Testis (tissue), 3 donors: Measurements from ENCODE around the gene NAT8L. TPM values are rescaled to one million over a fixed set of nuclear protein-coding genes. Genes with fewer than 3 reads are reported as not detected.
A peak's percentile ranks its signal among the peaks of the same experiment; 100 is the strongest.

Experiments used
- DNase-seq: peaks from one replicate; pipeline ENCODE4 v3.0.0-alpha.2; 2019
- H3K27ac ChIP-seq, 2 donors: fragments of 200-600 bp; sonication (generic); one replicate each; pipeline ENCODE4 v1.5.1; 2019
- H3K27me3 ChIP-seq: fragments of 200-600 bp; sonication (generic); one replicate; pipeline ENCODE4 v1.5.1; 2019
- H3K36me3 ChIP-seq: fragments of 200-600 bp; sonication (generic); one replicate; pipeline ENCODE4 v1.5.1; 2017; ENCODE audit warnings: low read depth; ENCODE audit errors: missing control alignments
- H3K4me1 ChIP-seq: fragments of 200-600 bp; sonication (generic); one replicate; pipeline ENCODE4 v1.5.1; 2019
- H3K4me3 ChIP-seq, 2 donors: fragments of 200-600 bp; sonication (generic); one replicate each; pipeline ENCODE4 v1.5.1; 2017 to 2019
- H3K9me3 ChIP-seq: fragments of 200-600 bp; sonication (generic); one replicate; pipeline ENCODE4 v1.5.1; 2017
- POLR2A ChIP-seq: fragments of 450-650 bp; IDR thresholded peaks from one replicate; pipeline ENCODE4 v1.6.1; 2017; ENCODE audit warnings: antibody characterized with exemption, mild to moderate bottlenecking, moderate library complexity
- WGBS, 2 donors: methylation state at CpG; one replicate each; pipeline ENCODE4 v1.1.5; 2018; 5-methylcytosine and 5-hydroxymethylcytosine counted together
- intact Hi-C: fragments of 100-400 bp; cut with DNase I; formaldehyde crosslinking; loops from one replicate; pipeline ENCODE4 v1.15.1; 2023; ENCODE audit warnings: low total_unique reads
- polyA plus RNA-seq: library from polyadenylated mRNA; stranded (reverse); fragments of 350-450 nt; fragmentation: Illumina TruSeq; extraction: RNeasy Lipid Tissue Mini Kit (QIAGEN cat#74804); gene quantifications from one replicate; pipeline ENCODE4 v1.2.3, GENCODE V29; 2014; ENCODE audit warnings: low read depth, low replicate concordance; ENCODE audit not compliant: insufficient read depth
- total RNA-seq, 2 donors: library from RNA; depleted of rRNA; stranded (reverse); fragments of >200 nt; gene quantifications; one replicate each; pipeline ENCODE4 v1.2.3, GENCODE V29; 2016
- TF ChIP-seq, protein P1 (sequence below), 3 experiments: fragments of 450-650 bp in 2 of 3; fragments of 200-600 bp in 1 of 3; sonication (generic) in 1 of 3; IDR thresholded peaks; one replicate each; pipeline ENCODE4 v1.5.1; 2016 to 2019; ENCODE audit warnings: antibody characterized with exemption in 3 of 3, mild to moderate bottlenecking in 2 of 3, moderate library complexity in 1 of 3

The NAT8L gene
- total and polyA plus RNA-seq, 3 donors from 2014 or later, result 36.6 to 82.9 (median 56.6) TPM

GRCh38 chr4:2085496-2085901, 26.4 kb downstream of the NAT8L start:
- intact Hi-C loops, result no loop called here
- H3K27me3 ChIP-seq, result no peaks in the 10 kb centered on the region
- no peak overlapping the region for H3K27ac ChIP-seq
- no peaks in the 10 kb centered on the region for H3K4me1 ChIP-seq
- H3K4me3 ChIP-seq, result no peak overlapping the region
- TF ChIP-seq, protein P1, sequence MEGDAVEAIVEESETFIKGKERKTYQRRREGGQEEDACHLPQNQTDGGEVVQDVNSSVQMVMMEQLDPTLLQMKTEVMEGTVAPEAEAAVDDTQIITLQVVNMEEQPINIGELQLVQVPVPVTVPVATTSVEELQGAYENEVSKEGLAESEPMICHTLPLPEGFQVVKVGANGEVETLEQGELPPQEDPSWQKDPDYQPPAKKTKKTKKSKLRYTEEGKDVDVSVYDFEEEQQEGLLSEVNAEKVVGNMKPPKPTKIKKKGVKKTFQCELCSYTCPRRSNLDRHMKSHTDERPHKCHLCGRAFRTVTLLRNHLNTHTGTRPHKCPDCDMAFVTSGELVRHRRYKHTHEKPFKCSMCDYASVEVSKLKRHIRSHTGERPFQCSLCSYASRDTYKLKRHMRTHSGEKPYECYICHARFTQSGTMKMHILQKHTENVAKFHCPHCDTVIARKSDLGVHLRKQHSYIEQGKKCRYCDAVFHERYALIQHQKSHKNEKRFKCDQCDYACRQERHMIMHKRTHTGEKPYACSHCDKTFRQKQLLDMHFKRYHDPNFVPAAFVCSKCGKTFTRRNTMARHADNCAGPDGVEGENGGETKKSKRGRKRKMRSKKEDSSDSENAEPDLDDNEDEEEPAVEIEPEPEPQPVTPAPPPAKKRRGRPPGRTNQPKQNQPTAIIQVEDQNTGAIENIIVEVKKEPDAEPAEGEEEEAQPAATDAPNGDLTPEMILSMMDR (IDR thresholded peaks at IDR 0.05), result no peak
- no peak for TF ChIP-seq POLR2A
- H3K36me3 ChIP-seq, result no peaks in the 10 kb centered on the region
- peak; percentile 12 for DNase-seq
- H3K9me3 ChIP-seq, result no peaks in the 10 kb centered on the region
- WGBS, 2 donors, result 94 to 99% methylated on average over 7 to 8 of the region's 8 CpGs

- no peak for DNase-seq
- intact Hi-C loops, result no loop called here
- Histone ChIP-seq H3K4me3 (no peak overlapping the region), H3K9me3 (no peaks in the 10 kb centered on the region), H3K4me1 (no peaks in the 10 kb centered on the region), H3K27ac (no peak overlapping the region), H3K36me3 (no peaks in the 10 kb centered on the region), H3K27me3 (no peaks in the 10 kb centered on the region)
- TF ChIP-seq POLR2A, result no peak
- TF ChIP-seq, protein P1 (IDR thresholded peaks at IDR 0.05), result no peak
Observed at GRCh38 chr4:2087170-2087569, 28.0 kb downstream of the NAT8L start.

DNA sequence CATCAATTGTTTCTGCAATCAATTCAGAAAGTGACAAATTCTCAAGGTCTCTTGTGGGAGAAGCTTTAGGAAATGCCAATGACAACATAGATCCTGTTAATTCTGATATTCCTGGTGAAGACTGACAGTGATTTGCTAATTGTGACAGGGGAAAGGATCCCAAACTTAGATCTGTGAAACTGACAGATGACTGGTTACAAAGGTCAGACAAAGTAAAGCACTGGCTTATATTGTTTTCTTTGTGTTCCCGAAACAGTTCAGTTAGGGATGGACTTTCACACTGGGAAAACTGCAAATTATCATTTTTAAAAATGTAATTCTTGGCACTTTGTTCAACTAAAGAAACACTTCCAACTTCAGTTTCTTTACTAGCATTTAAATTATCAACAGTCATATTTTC, 30.1 kb downstream of the NAT8L start:
- H3K9me3 ChIP-seq, result no peaks in the 10 kb centered on the region
- intact Hi-C loops, result no loop called here
- no peaks in the 10 kb centered on the region for H3K4me1 ChIP-seq
- whole genome bisulfite sequencing, 2 donors, result 19 to 20% methylated on average over 1 of the region's 1 CpG
- H3K36me3 ChIP-seq, result no peaks in the 10 kb centered on the region
- TF ChIP-seq, protein P1 (IDR thresholded peaks at IDR 0.05), result no peak
- no peak for TF ChIP-seq POLR2A
- H3K4me3 ChIP-seq, result no peak overlapping the region
- DNase-seq, result no peak
- no peak overlapping the region for H3K27ac ChIP-seq
- no peaks in the 10 kb centered on the region for H3K27me3 ChIP-seq

DNA sequence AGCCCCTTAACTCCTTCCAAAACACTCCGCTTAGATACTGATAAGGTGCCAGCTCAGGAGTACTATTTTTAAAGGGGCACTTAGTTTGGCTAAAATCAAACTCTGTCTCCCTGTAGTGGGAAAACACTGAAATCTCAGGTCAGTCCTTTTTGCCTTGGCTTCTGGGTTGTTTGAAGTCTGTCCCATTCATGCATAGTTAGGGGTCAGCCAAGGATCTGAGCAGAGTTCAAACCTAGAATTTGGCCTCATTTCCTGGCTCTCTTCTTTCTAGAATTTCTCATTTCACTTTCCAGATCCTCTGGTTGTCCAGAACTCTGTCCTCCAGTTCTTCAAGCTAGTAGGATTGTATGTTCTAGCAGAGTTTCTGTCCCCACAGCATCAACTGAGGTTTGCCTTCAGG, 31.5 kb downstream of the NAT8L start:
- intact Hi-C loops, result no loop called here
- Histone ChIP-seq H3K27me3 (no peaks in the 10 kb centered on the region), H3K36me3 (no peaks in the 10 kb centered on the region), H3K9me3 (no peaks in the 10 kb centered on the region), H3K27ac (no peak overlapping the region), H3K4me3 (no peak overlapping the region), H3K4me1 (no peaks in the 10 kb centered on the region)
- DNase-seq, result no peak
- WGBS, 2 donors, result 54 to 69% methylated on average over 1 of the region's 1 CpG
- no peak for TF ChIP-seq POLR2A
- TF ChIP-seq, protein P1 (IDR thresholded peaks at IDR 0.05), result no peak

DNA sequence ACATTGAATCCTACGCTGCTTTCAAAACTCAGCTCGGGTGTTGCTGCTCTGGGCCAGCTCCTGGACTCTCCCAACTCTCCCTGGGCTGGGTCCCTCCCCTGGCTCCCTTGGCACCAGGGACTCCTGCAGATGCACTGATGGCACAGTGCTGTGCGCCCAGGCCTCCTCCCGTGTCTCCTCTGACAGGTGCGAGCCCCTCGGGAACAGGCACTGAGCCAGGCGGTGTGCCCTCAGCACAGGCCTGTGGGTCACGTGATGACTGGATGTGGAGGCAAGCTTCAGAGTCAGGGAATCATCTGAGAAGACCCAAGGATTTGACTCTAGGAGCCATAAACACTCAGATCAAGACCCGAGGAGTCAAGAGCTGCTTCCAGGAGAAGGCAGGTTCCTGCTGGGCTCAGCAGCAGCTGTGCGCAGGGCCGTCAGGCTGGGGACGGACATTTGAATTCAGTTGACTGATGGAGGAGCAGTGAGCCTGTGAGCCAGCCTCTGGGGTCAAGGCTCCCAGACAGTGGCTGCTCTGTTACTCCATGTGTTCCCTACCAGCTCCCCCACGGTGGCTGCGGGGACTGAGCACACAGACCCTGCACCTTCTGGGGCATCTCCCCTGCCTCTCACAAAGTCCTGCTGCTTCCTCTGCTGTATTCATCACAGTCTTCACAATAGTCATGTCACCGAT, 33.0 kb downstream of the NAT8L start:
- TF ChIP-seq, protein P1 (IDR thresholded peaks at IDR 0.05), result no peak
- TF ChIP-seq POLR2A, result no peak

More for the DNA sequence above, 33.0 kb downstream of the NAT8L start:
- H3K9me3 ChIP-seq, result no peaks in the 10 kb centered on the region
- DNase-seq, result no peak
- intact Hi-C loops, result no loop called here
- no peaks in the 10 kb centered on the region for H3K4me1 ChIP-seq
- no peak overlapping the region for H3K27ac ChIP-seq
- no peak overlapping the region for H3K4me3 ChIP-seq
- no peaks in the 10 kb centered on the region for H3K36me3 ChIP-seq
- 76 to 77% methylated on average over 3 to 15 of the region's 15 CpGs for whole genome bisulfite sequencing, 2 donors
- no peaks in the 10 kb centered on the region for H3K27me3 ChIP-seq
